B cell (primary cell): ENCODE data around the gene ERP29.

Experiments
- CTCF ChIP-seq: fragments of 200-600 bp; IDR thresholded peaks from one replicate; pipeline ENCODE4 v1.8.0; 2022; ENCODE audit warnings: antibody characterized with exemption, mild to moderate bottlenecking
- EZH2 ChIP-seq: IDR thresholded peaks from 2 replicates; pipeline ENCODE4 v1.6.1; 2012; ENCODE audit warnings: borderline replicate concordance, low read depth, mild to moderate bottlenecking, moderate library complexity, low read length; ENCODE audit not compliant: insufficient read depth, poor library complexity, severe bottlenecking

GRCh38 chr12:112017041-112017440 is 3.8 kb downstream of the ERP29 start:
- TF ChIP-seq EZH2 (no peak), CTCF (no peak)
